ENCODE measurements around the gene HBS1L.

The HBS1L gene

GRCh38 chr6:134921276-134921675 lies 133.3 kb downstream of the HBS1L start:
- no peaks in the 10 kb centered on the region for H3K9me3 Mint-ChIP-seq
- H3K4me3 Mint-ChIP-seq, result no peak overlapping the region
- no peaks in the 10 kb centered on the region for H3K27me3 Mint-ChIP-seq
- no peaks in the 10 kb centered on the region for H3K4me1 Mint-ChIP-seq (ENCODE audit: low read depth)
- no peak overlapping the region for H3K27ac Mint-ChIP-seq
- no peaks in the 10 kb centered on the region for H3K36me3 Mint-ChIP-seq (ENCODE audit: low read depth)

- no peaks in the 10 kb centered on the region for H3K27me3 Mint-ChIP-seq
These were observed 134.2 kb downstream of the HBS1L start for GRCh38 chr6:134920422-134920821.

DNA sequence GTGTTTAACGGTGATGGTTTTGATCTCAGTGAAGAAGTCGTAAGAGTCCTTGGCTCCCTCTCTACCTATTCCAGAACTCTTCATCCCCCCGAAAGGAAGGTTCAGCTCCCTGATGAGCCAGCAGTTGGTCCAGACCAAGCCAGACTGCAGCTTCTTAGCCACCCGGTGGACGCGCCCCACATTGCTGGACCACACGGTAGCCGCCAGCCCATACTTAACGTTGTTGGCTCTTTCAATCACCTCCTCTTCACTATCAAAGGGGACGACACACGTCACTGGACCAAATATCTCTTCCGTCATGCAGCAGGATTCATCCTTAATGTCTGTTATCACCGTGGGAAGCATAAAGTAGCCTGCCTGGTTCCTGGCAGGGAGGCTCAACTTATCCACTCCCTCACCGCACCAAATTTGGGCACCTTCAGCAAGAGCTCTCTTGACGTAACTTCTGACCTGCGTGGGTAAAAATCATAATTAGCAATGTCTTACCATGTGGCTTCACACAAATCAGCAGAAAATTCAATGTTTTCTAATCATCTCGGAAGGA lies 136.1 kb downstream of the HBS1L start:
- H3K36me3 Mint-ChIP-seq (ENCODE audit: low read depth), result no peaks in the 10 kb centered on the region
- H3K9me3 Mint-ChIP-seq, result no peaks in the 10 kb centered on the region
- no peak overlapping the region for H3K27ac Mint-ChIP-seq
- H3K27me3 Mint-ChIP-seq, result no peaks in the 10 kb centered on the region
- H3K4me1 Mint-ChIP-seq (ENCODE audit: low read depth), result no peaks in the 10 kb centered on the region
- no peak overlapping the region for H3K4me3 Mint-ChIP-seq

More at GRCh38 chr6:134920422-134920821, 134.2 kb downstream of the HBS1L start:
- Mint-ChIP-seq H3K27ac (no peak overlapping the region), H3K4me1 (ENCODE audit: low read depth) (no peaks in the 10 kb centered on the region), H3K9me3 (no peaks in the 10 kb centered on the region), H3K36me3 (ENCODE audit: low read depth) (no peaks in the 10 kb centered on the region), H3K4me3 (no peak overlapping the region)

GRCh38 chr6:134911547-134911946 lies 143.1 kb downstream of the HBS1L start:
- no peaks in the 10 kb centered on the region for H3K36me3 Mint-ChIP-seq (ENCODE audit: low read depth)
- no peaks in the 10 kb centered on the region for H3K4me1 Mint-ChIP-seq (ENCODE audit: low read depth)
- H3K27ac Mint-ChIP-seq, result no peak overlapping the region
- no peaks in the 10 kb centered on the region for H3K9me3 Mint-ChIP-seq
- H3K27me3 Mint-ChIP-seq, result peaks cover 10% of the 10 kb centered on the region
- no peak overlapping the region for H3K4me3 Mint-ChIP-seq

- no peak overlapping the region for H3K4me3 Mint-ChIP-seq
- H3K36me3 Mint-ChIP-seq (ENCODE audit: low read depth), result no peaks in the 10 kb centered on the region
- no peak overlapping the region for H3K27ac Mint-ChIP-seq
- H3K4me1 Mint-ChIP-seq (ENCODE audit: low read depth), result no peaks in the 10 kb centered on the region
- H3K27me3 Mint-ChIP-seq, result peaks cover 10% of the 10 kb centered on the region
- H3K9me3 Mint-ChIP-seq, result no peaks in the 10 kb centered on the region
These were observed 144.1 kb downstream of the HBS1L start for GRCh38 chr6:134910593-134910935.
